AG08396 (cell line): ENCODE data around the gene PPEF1.

Source experiments
- DNase-seq: peaks from one replicate; pipeline ENCODE4 v3.0.0; 2012; ENCODE audit warnings: low spot score, mixed read lengths

Gene PPEF1, protein sequence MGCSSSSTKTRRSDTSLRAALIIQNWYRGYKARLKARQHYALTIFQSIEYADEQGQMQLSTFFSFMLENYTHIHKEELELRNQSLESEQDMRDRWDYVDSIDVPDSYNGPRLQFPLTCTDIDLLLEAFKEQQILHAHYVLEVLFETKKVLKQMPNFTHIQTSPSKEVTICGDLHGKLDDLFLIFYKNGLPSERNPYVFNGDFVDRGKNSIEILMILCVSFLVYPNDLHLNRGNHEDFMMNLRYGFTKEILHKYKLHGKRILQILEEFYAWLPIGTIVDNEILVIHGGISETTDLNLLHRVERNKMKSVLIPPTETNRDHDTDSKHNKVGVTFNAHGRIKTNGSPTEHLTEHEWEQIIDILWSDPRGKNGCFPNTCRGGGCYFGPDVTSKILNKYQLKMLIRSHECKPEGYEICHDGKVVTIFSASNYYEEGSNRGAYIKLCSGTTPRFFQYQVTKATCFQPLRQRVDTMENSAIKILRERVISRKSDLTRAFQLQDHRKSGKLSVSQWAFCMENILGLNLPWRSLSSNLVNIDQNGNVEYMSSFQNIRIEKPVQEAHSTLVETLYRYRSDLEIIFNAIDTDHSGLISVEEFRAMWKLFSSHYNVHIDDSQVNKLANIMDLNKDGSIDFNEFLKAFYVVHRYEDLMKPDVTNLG

DNA sequence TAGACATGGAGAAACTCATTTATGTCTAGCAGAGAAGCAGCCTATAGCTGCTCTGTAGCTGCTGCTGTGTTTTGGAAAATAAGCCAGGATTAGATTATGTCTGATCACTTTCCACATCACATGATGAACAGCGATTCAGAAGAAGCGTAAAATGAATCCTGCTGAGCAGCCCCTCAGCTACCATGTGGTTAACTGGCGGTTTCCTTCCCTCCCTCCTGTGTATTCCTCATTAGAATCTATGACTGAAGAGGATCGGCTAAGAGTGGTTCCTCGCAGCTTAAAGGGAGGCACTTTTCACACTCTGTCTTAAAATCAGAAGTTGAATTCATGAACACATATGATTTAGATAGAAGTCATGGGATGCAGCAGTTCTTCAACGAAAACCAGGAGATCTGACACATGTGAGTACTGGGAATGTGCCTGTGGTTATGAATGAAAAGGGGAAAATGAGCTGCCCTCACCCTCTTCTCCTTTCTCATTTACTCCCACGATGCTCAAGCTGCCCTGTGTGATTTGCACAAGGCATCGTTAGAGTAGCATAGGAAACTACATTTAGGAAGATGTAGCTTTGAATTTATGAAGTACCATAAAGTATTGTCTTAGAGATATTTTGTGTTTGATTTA lies at the start of gene PPEF1:
Gene PPEF1, plus strand, starts transcription at position 220 of the 624 bp plus-strand sequence. Its CDS starts 136 bp downstream, at position 356.
- no peak for DNase-seq

DNA sequence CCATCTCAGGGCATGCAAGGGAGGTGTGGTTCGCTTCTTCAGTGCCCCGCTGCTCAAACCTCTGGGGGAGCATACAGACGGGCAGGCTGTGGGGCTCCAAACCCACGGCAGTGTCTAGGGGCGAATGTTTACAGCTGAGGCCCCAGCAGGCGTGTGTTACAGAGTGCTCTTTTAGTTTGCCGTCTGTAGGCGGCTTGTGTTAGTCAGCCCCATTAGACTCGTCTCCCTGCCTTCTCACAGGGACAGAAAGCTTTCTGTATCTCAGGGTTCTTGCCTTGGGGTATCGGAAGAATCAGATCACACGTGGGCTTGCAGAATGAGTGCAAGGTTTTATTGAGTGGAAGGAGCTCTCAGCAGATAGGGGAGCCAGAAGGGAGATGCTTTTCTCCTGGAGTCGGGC lies 46.2 kb upstream of the PPEF1 start:
- DNase-seq = no peak

DNA sequence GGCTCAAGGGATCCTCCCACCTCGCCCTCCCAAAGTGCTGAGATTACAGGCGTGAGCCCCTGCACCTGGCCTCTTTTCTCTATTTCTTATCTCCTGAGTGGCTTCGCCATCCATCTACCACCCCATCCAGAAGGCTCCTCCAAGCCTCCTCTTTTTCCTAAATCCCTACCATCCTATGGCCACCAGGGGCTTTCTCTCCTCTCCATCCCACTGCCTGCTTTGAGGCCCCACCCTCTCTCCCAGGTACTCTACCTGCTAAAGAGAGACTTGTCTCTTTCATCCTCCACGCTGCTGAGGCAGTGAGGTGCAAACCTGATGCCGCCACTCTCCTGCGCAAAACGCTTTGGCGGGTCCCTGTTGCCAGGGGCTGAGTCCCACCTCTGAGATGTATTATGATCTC lies 42.5 kb upstream of the PPEF1 start:
- DNase-seq = no peak

DNA sequence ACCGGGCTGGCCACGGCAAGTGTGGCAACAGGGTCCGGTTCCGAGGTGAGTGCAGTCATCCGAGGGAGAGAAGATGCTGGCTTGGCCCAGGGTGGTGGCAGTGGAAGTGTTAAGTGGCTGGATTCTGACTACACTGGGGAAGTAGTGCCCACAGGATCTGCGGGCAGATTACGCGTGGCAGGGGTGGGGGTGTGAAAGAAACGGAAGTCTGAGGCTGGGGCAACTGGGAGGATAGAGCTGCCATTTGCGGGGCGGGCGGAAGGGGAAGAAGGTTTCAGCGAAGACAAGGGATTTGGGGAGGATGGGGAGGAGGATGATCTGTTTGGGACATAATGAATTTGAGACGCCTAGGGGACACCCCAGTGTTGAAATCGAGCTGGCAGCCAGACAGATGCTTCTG lies 40.8 kb upstream of the PPEF1 start:
- no peak for DNase-seq

DNA sequence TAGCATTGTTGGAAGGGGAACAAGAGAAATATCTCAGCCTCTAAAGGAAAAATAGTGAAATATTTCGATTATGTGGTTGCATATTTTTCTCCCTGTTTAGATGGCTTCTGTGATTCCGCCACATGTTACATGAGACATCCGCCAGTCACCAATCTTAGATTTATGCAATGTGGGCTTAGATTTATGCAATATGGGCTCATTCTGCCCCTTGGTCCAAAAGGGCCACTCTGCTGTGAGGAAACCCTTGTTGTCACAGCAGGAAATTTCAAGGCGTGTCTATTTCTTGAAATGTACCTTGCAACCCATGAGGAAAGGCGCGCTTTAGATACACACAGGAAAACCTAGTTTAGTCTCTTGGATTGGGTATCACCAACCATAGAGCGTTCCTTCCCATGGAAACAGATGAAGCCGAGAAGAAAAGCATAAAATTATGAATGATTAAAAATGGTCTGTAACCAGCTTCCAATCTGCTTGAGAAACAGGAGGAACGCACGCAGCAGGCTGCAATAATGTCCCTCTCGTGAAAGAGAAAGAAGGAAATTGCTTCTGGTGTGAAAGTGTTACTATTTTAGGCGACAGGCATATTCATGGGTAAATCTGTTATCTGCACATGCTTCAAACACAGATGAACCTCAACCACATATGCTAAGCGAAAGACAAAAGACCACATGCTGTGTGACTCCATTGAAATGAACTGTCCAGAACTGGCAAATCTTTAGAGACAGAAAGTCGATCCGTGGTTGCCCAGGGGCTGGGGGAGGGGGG lies 39.2 kb upstream of the PPEF1 start:
- DNase-seq = no peak

DNA sequence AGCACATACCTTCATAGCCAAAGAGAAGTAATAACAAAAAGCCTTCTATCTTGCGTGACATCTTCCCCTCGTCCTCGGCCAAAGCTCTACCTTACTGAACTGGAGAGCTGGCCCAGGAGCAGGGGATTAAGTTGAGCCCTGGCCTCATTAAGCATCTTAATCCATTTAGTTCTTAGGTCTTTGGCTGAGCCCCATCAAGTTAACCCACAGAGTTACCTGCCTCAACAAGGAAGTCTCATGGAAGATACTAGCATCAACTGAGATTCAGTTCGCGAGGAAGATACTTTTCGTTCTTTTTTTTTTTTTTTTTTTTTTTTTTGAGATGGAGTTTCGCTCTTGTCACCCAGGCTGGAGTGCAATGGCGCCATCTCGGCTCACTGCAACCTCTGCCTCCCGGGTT lies 35.4 kb upstream of the PPEF1 start, which contains the start of gene RS1:
Gene RS1, minus strand, starts transcription at position 101 of the 400 bp plus-strand sequence. Its CDS starts 40 bp downstream, at position 61.
- no peak for DNase-seq

DNA sequence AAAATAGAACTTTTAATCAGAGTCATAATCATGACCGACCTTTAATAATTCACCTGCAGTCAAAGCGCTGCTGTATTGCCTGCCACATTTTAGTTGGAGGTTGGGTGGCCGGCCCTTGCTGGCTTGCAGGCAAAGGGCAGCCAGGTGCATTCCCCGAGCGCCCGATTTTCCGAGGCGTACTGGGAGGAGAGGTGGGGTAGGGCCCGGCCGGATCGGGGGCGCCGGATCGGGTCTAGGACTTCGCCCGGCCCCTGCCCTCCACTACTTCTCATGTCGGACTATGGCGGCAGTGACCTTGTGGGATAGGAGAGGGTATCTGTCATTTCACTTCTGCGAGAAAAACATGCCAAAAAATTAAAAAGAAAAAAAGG lies 33.0 kb upstream of the PPEF1 start:
- no peak for DNase-seq

DNA sequence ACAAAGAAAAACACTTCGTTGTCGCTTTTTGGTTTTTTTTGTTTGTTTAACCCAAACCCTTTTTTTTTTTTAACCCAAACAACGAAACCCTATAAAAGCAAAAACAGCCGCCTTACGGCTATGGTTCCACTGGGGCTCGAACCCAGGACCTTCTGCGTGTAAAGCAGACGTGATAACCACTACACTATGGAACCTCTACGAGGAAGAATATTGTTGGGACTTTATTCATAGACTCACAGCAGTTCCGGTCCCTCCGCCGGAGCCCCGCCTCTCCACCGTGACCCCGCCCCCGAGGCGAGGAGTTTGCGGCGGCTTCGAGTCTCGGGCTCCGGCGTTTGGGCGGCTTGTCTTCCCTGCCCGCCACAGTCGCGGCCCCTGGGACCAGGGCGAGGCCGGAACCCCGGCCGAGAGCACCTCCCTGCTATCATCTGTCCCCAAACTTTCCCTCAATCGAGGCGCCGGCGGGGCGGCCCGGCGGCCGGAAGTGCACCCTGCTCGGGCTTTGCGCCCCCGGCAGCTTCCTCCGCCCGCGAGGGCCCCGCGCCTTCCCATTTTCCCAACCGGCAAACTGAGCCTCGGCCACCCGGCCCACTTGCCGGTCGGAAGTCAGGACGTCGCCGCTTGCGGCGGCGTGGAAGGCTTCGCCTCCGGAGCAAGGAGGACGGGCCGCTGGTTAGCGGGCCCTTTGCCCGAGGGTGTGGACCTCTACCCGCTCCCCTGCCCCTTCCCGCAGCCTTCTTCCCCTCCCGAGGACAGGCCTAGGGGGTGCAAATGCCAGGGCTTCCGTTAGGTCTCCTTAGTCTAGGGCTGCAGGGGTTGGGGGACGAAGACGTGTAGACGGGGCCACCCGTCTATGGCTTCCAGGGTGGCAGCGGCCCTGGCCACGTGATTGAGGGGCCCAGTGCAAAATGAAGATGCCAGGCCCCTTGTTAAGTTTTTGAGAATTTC lies 32.4 kb upstream of the PPEF1 start:
- peak; percentile 87 for DNase-seq

DNA sequence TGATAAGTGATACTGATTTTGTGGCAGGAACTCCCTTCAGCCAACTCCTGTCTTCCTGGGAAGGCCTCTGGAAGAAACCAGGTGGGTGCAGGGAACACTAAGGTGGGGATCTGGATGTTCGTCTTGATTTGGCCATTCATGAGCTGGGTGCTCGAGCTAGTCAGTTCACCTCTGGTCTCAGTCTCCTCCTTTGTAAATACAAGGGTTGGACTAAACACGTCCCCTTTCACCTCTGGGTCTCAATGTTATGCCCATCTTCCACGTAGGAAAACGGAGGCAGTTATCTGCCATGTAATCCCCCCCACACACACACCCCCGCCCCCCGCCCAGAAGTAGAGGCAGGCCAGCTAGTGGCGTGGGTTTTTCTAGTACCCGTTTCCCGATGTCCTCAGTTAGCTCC lies 31.4 kb upstream of the PPEF1 start:
- DNase-seq = no peak

DNA sequence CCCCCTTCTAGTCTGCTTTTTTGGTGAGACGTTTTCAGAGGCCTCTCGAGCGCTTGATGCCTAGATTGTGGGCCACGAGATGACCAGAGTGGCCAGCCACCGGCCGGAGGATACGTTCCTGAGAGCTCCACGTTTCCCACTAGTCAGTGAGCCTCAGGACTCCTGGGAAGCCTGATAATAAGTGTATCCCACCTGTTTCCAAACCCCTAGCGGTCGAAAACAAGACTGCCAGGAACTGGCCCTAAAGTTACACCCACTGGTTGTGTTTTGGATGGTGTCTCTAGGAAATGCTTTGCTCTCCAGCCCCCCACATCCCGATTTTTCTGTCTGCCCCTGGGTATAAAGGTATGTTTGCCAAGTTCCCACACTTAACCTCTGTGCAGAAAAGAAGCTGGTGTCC lies 31.0 kb upstream of the PPEF1 start:
- no peak for DNase-seq

DNA sequence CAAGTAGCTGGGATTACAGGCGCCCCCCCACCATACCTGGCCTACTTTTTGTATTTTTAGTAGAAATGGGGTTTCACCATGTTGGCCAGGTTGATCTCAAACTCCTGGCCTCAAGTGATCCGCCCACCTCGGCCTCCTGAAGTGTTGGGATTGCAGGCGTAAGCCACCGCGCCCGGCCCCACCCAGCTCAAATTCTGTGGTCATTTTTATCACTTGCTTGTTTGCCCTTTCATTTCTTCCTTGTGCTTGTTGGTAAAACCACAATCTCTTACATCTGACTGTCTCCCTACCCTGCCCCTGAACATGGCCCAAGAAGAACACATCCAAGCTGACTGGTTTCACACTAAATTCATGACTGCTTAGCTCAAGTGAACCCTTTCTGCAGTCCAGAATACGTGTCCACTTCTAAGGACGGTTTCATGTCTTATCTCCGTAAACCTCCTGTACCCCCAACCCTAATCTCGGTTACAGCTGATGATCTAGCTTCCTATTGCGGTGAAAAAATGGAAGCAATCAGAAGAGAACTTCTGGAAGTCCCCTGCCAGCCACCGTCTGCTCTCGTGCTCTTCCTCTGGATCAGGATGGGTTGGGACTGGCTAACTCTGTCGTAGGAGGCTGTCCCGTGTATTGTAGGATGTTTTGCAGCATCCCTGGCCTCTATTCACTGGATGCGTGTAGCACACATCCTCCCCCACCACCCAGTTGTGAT lies 30.1 kb upstream of the PPEF1 start:
- DNase-seq = no peak

DNA sequence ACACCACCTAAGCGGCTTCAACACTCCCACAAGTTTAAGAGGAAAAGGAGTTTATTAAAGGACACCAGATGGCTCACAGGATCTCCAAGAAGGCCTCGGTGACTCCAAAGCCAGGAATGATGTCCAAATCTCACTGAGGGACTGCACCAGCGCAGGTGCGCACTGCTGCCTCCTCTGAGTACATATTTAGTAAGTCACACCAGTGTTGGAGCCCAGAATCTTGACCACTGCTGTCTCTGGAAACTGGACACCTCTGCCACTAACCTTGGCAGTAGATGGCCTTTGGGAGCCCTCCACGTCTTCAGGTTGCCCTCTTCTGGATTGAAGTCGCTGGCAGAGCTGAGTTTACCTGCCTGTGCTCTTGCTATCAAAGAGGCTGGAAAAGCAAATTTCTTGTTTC lies 25.4 kb upstream of the PPEF1 start:
- DNase-seq = no peak

DNA sequence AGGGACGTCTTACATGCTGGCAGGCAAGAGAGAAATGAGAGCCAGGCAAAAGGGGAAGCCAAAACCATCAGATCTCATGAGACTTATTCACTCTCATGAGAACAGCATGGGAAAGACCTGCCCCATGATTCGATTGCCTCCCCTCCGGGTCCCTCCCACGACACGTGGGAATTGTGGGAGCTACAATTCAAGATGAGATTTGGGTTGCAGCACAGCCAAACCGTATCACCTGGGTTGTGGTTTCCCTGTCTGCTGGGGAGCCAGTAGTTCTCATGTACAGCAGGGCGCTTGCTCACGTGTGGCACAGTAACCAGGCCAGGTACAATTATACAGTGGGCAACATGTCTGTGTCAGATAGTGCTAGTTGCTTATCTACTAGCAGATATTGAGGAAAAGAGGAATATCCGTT lies 24.5 kb upstream of the PPEF1 start:
- no peak for DNase-seq

DNA sequence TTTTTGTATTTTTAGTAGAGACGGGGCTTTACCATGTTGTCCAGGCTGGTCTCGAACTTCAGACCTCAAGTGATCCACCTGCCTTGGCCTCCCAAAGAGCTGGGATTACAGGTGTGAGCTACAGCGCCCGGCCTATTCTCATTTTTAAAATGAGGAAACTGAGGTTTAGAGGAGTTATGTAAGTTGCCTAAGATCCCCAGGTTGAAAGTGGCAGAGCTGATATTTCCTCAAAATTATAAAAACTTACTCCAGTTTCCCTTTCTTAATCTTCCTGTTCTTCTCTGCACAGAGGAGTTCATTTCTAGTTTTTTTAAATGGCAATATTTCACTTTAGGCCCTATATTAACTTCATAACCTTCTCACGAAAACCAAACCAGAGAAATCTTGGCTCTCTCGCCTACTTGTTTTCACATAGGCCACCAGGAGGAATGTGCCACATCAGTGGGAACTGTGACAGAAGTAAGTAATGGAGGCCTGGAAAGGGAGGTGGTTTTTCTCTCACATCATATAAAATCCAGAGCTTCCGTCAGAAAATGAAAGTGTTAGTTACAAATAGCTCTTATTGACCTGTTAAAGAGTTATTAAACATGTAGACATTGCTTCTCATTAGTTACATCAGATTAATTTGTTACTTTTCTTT lies 19.5 kb upstream of the PPEF1 start:
- DNase-seq = no peak

DNA sequence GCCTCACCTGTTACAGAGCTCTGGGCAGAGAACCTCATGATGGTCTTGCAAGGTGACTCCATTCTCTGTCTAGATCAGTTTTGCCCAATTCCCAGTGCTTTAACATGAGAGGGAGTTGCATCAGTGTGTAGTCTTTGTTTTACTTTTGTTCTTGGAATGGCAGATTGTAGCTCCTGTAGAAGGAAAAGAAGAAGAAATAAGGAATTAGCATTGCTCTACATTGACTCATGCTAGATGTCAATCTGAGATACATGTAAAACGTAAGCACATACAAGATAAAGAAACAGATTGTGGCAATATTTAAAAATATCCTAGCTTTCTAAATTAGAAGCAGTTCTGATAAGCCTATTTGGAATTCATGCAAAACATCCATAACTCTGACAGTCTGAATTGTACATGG lies 16.0 kb upstream of the PPEF1 start:
- no peak for DNase-seq

DNA sequence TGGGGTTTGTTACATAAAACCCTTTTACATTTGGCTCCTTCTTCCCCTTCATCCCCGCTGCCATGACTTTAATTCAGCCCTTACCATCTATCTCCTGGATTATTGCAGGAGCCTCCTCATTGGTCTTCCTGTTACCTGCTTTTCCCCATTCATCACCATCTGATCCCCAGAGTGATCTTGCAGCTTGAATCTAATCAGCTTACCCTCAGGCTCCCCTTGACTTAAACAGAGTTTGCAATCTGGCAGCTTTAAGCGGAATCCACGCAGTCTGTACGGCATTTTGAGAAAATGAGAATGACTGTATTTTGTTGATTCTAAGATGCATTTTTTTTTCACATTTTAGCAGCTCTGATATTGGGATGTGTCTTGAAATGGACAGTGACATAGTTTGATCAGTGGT lies 14.9 kb upstream of the PPEF1 start:
- no peak for DNase-seq

DNA sequence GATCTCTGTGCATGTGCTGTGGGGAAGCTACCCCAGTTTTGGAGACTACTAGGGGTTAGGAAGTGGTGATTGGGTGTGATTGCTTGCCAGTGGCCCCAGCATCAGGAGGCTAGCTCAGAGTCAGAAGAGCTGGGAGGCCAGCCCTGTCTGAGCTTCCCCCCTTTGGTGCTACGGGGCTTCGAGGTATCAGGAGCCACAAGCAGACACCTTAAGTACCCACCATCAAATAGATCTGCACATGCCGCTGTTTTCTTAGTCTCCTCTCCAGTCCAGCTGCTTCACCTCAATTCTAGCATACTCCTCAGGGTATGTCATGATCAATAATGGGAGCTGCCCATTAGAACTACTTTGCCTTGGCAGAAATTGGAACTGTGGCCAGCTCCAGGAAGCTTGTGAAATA lies 10.8 kb upstream of the PPEF1 start:
- DNase-seq = no peak

DNA sequence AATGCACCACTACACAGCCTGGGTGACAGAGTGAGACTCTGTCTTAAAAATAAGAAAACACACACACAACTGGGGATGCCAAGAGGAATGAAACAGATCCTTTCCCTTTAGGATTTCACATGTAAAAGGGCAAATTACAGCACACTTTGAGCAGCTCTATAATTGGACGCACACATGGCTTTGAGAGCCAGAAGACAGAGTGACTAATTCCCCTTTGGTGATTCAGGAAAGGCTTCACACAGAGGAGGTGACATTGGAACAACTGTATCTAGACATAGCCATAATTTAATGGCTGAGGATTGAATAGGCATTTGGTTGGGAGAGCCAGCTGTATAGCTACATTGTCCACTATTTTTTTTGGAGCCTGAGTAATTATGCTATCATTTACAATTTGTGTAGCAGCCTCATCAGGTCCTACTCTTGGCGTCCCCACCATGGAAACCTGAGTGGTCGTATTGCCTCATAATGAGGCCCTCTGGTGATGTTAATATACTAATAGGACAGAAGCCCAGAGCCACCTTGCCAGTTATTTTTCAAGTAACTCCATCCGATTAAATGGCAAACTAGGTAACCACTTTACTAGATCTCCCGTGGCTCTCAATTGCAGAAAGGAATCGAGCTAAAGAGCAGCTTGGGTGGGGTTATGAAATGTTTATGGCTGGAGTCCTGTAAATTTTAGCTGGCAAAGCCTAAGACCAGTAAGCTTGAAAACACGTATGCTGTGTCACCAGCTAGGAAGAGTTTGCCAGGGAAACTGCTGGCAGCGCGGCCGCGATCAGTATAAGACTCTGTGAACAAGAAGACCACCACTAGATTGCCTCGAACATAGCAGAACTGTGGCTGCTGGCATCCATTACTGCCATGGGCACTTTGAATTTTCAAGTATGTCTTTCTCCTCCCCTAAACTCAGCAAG lies 8.5 kb upstream of the PPEF1 start:
- DNase-seq = no peak
